ENCODE measurements around the gene DNAJC9. TPM values are rescaled to one million over a fixed set of nuclear protein-coding genes. Genes with fewer than 3 reads are reported as not detected.
A peak's percentile ranks its signal among the peaks of the same experiment; 100 is the strongest.

The DNAJC9 gene
- total RNA-seq, 1 experiment from 2014 or later: 282 TPM

DNA sequence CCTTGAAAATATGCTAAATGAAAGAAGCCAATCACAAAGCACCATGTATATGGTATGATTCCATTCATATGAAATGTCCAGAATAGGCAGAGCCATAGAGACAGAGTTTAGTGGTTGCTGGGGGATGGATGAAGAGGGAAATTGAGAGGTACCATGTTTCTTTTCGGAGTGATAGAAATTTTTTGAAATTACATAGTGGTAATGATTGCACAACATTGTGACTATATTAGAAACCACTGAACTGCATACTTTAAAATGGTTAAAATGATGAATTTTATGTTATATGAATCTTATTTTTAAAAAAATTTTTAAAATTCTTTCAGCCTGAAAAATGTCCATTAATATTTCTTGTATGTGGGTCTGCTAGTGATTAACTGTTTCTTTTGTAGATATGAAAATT, 26.1 kb downstream of the DNAJC9 start:
- H3K9me3 ChIP-seq (ENCODE audit: low read length): no peaks in the 10 kb centered on the region
- no peak overlapping the region for H3K4me3 ChIP-seq (ENCODE audit: low read length)
- ChIA-PET CTCF (no interaction called here), POLR2A (ENCODE audit: unreplicated experiment) (no interaction called here)
- intact Hi-C loops (cut with micrococcal nuclease): no loop called here
- H3K27ac ChIP-seq (ENCODE audit: low read length): no peak overlapping the region
- no peaks in the 10 kb centered on the region for H3K27me3 ChIP-seq (ENCODE audit: low read length)
- BruUV-seq (replicated peaks): no TSS peak
- H3K9ac ChIP-seq (ENCODE audit: low read length): no peak overlapping the region
- no peaks in the 10 kb centered on the region; the same call in 1 of the 2 replicates for H3K4me1 ChIP-seq (ENCODE audit: insufficient read depth, low read length)
- H3F3A ChIP-seq (ENCODE audit: low read length, unreplicated experiment): no peaks in the 10 kb centered on the region
- H3K4me2 ChIP-seq (ENCODE audit: low read length): no peak overlapping the region
- peaks cover 16% of the 10 kb centered on the region for H3K36me3 ChIP-seq (ENCODE audit: low read depth, low read length)
- TF ChIP-seq, protein P1, sequence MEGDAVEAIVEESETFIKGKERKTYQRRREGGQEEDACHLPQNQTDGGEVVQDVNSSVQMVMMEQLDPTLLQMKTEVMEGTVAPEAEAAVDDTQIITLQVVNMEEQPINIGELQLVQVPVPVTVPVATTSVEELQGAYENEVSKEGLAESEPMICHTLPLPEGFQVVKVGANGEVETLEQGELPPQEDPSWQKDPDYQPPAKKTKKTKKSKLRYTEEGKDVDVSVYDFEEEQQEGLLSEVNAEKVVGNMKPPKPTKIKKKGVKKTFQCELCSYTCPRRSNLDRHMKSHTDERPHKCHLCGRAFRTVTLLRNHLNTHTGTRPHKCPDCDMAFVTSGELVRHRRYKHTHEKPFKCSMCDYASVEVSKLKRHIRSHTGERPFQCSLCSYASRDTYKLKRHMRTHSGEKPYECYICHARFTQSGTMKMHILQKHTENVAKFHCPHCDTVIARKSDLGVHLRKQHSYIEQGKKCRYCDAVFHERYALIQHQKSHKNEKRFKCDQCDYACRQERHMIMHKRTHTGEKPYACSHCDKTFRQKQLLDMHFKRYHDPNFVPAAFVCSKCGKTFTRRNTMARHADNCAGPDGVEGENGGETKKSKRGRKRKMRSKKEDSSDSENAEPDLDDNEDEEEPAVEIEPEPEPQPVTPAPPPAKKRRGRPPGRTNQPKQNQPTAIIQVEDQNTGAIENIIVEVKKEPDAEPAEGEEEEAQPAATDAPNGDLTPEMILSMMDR (conservative IDR thresholded peaks at IDR 0.05; ENCODE audit: low read depth, low read length): no peak
- no peak for TF ChIP-seq EZH2phosphoT487 (IDR thresholded peaks at IDR 0.05; ENCODE audit: borderline replicate concordance, low read length)
- no peak for TF ChIP-seq EZH2 (IDR thresholded peaks at IDR 0.05; ENCODE audit: low read length, unreplicated experiment)
- no peak overlapping the region for H2AFZ ChIP-seq (ENCODE audit: low read length)
- DNase-seq (no peak), ATAC-seq (no peak)
- no peaks in the 10 kb centered on the region for H3K9me2 ChIP-seq (replicated peaks; ENCODE audit: low read length)
- no peaks in the 10 kb centered on the region for H4K20me1 ChIP-seq (ENCODE audit: low read length)
- H3K79me2 ChIP-seq (ENCODE audit: low read length): no peaks in the 10 kb centered on the region

DNA sequence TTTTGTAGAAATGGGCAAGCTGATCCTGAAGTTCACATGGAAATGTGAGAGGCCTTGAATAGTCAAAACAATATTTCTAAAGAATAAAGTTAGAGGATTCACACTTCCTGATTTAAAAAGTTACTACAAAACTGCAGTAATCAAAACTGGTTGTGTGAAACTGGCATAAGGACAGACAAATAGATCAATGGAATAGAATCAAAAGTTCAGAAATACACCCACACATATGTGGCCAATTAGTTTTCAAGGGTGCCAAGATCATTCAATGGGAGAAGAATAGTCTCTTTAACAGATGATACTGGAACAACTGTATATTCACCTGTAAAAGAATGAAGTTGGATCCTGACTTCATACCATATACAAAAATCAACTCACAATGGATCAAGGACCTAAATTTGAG, 27.7 kb downstream of the DNAJC9 start:
- ChIA-PET POLR2A (ENCODE audit: unreplicated experiment) (interaction anchor here (0.7 kb wide), 1 partner anchor 122 kb away, joined by 7 read pairs; no protein-coding TSS in a partner anchor), CTCF (interaction anchor here (0.5 to 1.3 kb wide), 3 partner anchors 51 to 311 kb away, joined by 4 to 5 read pairs (median 4); partner anchors contain the start of genes ECD, FAM149B1 and P4HA1)
- Histone ChIP-seq H3K9ac (ENCODE audit: low read length) (no peak overlapping the region), H3K9me2 (replicated peaks; ENCODE audit: low read length) (no peaks in the 10 kb centered on the region), H3K27ac (ENCODE audit: low read length) (no peak overlapping the region), H3K4me1 (ENCODE audit: insufficient read depth, low read length) (no peaks in the 10 kb centered on the region), H3K27me3 (ENCODE audit: low read length) (no peaks in the 10 kb centered on the region), H3K4me2 (ENCODE audit: low read length) (no peak overlapping the region), H3K4me3 (ENCODE audit: low read length) (no peak overlapping the region), H3F3A (ENCODE audit: low read length, unreplicated experiment) (no peaks in the 10 kb centered on the region), H3K79me2 (ENCODE audit: low read length) (no peaks in the 10 kb centered on the region), H4K20me1 (ENCODE audit: low read length) (no peaks in the 10 kb centered on the region), H3K36me3 (ENCODE audit: low read depth, low read length) (peaks cover 19% of the 10 kb centered on the region), H3K9me3 (ENCODE audit: low read length) (no peaks in the 10 kb centered on the region), H2AFZ (ENCODE audit: low read length) (no peak overlapping the region)
- TF ChIP-seq EZH2 (IDR thresholded peaks at IDR 0.05; ENCODE audit: low read length, unreplicated experiment) (no peak), EZH2phosphoT487 (IDR thresholded peaks at IDR 0.05; ENCODE audit: borderline replicate concordance, low read length) (no peak)
- TF ChIP-seq, protein P1 (conservative IDR thresholded peaks at IDR 0.05; ENCODE audit: low read depth, low read length): no peak
- intact Hi-C loops (cut with micrococcal nuclease): loop anchor here (1.0 kb wide), 1 partner anchor 51 kb away; the partner anchor contains the start of genes ECD and FAM149B1
- BruUV-seq (replicated peaks): no TSS peak
- ATAC-seq (no peak), DNase-seq (no peak)

DNA sequence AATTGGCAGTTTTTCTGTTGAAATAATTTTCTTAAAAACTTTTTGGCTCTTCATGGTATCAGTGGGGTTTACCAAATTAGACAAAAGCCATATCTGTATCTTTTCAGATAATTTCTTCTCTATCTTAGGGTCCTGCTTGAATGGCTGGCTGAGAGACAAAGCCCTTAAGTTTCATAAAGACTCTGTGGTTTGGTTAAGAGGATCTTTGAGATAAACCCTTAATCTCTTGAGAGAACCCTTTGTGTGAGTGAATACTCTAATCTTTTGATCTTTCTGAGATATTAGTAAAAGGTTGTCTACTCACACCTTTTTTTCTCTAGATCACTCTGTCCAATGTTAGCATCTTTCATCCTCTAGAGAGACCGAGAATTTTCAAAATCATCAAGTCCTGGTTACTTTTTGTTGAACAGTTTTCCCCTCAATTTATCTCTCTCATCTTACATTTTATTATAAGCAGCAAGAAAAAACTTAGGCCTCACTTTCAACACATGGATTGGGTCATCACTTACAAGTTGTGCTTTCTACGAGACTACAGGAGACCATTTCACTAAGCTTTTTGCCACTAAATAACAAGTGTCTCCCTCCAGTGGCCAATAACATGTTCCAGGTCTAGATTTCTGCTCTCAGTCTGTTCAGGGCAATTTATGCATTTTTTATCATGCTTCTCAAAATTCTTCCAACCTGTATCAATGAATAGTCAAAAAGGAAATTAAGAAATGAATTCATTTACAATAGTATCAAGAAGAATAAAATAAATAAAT, 28.4 kb downstream of the DNAJC9 start:
- no peaks in the 10 kb centered on the region for H3K9me2 ChIP-seq (replicated peaks; ENCODE audit: low read length)
- H3K27ac ChIP-seq (ENCODE audit: low read length): no peak overlapping the region
- H3K9ac ChIP-seq (ENCODE audit: low read length): no peak overlapping the region
- H2AFZ ChIP-seq (ENCODE audit: low read length): no peak overlapping the region
- H3K36me3 ChIP-seq (ENCODE audit: low read depth, low read length): peaks cover 19% of the 10 kb centered on the region
- POLR2A ChIA-PET (ENCODE audit: unreplicated experiment): interaction anchor here (0.7 kb wide), 2 partner anchors 78 to 122 kb away, joined by 3 to 7 read pairs; no protein-coding TSS in a partner anchor
- no peaks in the 10 kb centered on the region for H3K9me3 ChIP-seq (ENCODE audit: low read length)
- H4K20me1 ChIP-seq (ENCODE audit: low read length): no peaks in the 10 kb centered on the region
- no peaks in the 10 kb centered on the region for H3F3A ChIP-seq (ENCODE audit: low read length, unreplicated experiment)
- ATAC-seq (peak; percentile 90), DNase-seq (peak; percentile 76)
- H3K27me3 ChIP-seq (ENCODE audit: low read length): no peaks in the 10 kb centered on the region
- H3K4me1 ChIP-seq (ENCODE audit: insufficient read depth, low read length): no peaks in the 10 kb centered on the region
- BruUV-seq (replicated peaks): no TSS peak
- no peak overlapping the region for H3K4me2 ChIP-seq (ENCODE audit: low read length)
- CTCF ChIA-PET: interaction anchor here (0.5 to 1.3 kb wide), 4 partner anchors 35 to 312 kb away, joined by 4 to 6 read pairs (median 4); partner anchors contain the start of genes ECD, FAM149B1 and P4HA1
- intact Hi-C loops (cut with micrococcal nuclease): loop anchor here (1.0 kb wide), 1 partner anchor 50 kb away; the partner anchor contains the start of genes ECD and FAM149B1
- TF ChIP-seq, protein P1 (conservative IDR thresholded peaks at IDR 0.05; ENCODE audit: low read depth, low read length): peak; percentile 99
- TF ChIP-seq EZH2 (IDR thresholded peaks at IDR 0.05; ENCODE audit: low read length, unreplicated experiment): no peak
- no peaks in the 10 kb centered on the region for H3K79me2 ChIP-seq (ENCODE audit: low read length)
- no peak overlapping the region for H3K4me3 ChIP-seq (ENCODE audit: low read length)

Measured in PC-3 (cell line).